H1 (cell line): Measurements from ENCODE around the gene ZNF24. TPM values are rescaled to one million over a fixed set of nuclear protein-coding genes. Genes with fewer than 3 reads are reported as not detected.

Experiments
- BACH1 ChIP-seq: IDR thresholded peaks from 2 replicates; pipeline ENCODE4 v1.6.1; 2012; ENCODE audit warnings: low read length, improper control_type of control experiment
- CHD2 ChIP-seq: IDR thresholded peaks from 2 replicates; pipeline ENCODE4 v1.6.1; 2012; ENCODE audit warnings: low read length, improper control_type of control experiment
- EZH2 ChIP-seq: fragments of 200-600 bp; sonication (generic); IDR thresholded peaks from 2 replicates; pipeline ENCODE4 v1.7.1; 2012; ENCODE audit warnings: low read depth, mild to moderate bottlenecking, moderate library complexity, low read length, inconsistent platforms; ENCODE audit not compliant: severe bottlenecking
- FOSL1 ChIP-seq: IDR thresholded peaks from 2 replicates; pipeline ENCODE4 v1.6.1; 2011; ENCODE audit warnings: mild to moderate bottlenecking, low read depth, low read length, moderate library complexity; ENCODE audit not compliant: insufficient read depth
- GABPA ChIP-seq: IDR thresholded peaks from 2 replicates; pipeline ENCODE4 v1.6.1; 2011; ENCODE audit warnings: mild to moderate bottlenecking, low read length, moderate library complexity, borderline replicate concordance; ENCODE audit not compliant: insufficient read depth
- GTF2F1 ChIP-seq: IDR thresholded peaks from 2 replicates; pipeline ENCODE4 v1.6.1; 2012; ENCODE audit warnings: low read depth, low read length, improper control_type of control experiment, borderline replicate concordance
- KDM1A ChIP-seq: fragments of 200-600, 300-600 bp; sonication (generic); IDR thresholded peaks from 2 replicates; pipeline ENCODE4 v1.7.1; 2016; ENCODE audit warnings: mild to moderate bottlenecking, low read length, borderline replicate concordance
- KDM4A ChIP-seq: IDR thresholded peaks from one replicate; pipeline ENCODE4 v1.7.1; 2012; ENCODE audit warnings: low read depth, mild to moderate bottlenecking, moderate library complexity, low read length, inconsistent platforms; ENCODE audit not compliant: severe bottlenecking
- NRF1 ChIP-seq: IDR thresholded peaks from 2 replicates; pipeline ENCODE4 v1.6.1; 2011; ENCODE audit warnings: mild to moderate bottlenecking, low read depth, low read length, improper control_type of control experiment
- PHF8 ChIP-seq: fragments of 200-600 bp; sonication (generic); conservative IDR thresholded peaks from 2 replicates; pipeline ENCODE4 v1.7.1; 2012; ENCODE audit warnings: low read depth, mild to moderate bottlenecking, inconsistent platforms, low read length, moderate library complexity
- polyA plus RNA-seq, 7 experiments: library from polyadenylated mRNA; depleted of rRNA in 3 of 7; stranded (reverse) in 5 of 7; unstranded in 2 of 7; fragments of >200 nt in 5 of 7; fragments of 200-250 nt in 2 of 7; gene quantifications; 1 replicate in 5 of 7; 2 replicates in 1 of 7; 4 replicates in 1 of 7; pipeline versions ENCODE4 v1.2.1 to v1.2.3, GENCODE V29; 2011 to 2013; ENCODE audit warnings: missing spikeins in 2 of 7, mixed read lengths in 2 of 7
- total RNA-seq: library from RNA; stranded (reverse); fragmentation: NEBNext Ultra II Directional; extraction: Animal tissue kit (Norgen Biotek cat#: 25700); gene quantifications from 2 replicates; pipeline ENCODE4 v1.2.1, GENCODE V29; 2021
- TF ChIP-seq, protein P1 (sequence below): fragments of 300-600 bp; sonication (generic); IDR thresholded peaks from 2 replicates; pipeline ENCODE4 v1.7.1; 2012; ENCODE audit warnings: low read length, moderate library complexity, mild to moderate bottlenecking, inconsistent platforms; ENCODE audit not compliant: insufficient replicate concordance

ZNF24 gene
- total and polyA plus RNA-seq, 2 of the 8 experiments (the other 6 are each of a cell fraction or from before 2014, with no cell fraction given): 12.5 to 56.9 TPM

- TF ChIP-seq, protein P1, sequence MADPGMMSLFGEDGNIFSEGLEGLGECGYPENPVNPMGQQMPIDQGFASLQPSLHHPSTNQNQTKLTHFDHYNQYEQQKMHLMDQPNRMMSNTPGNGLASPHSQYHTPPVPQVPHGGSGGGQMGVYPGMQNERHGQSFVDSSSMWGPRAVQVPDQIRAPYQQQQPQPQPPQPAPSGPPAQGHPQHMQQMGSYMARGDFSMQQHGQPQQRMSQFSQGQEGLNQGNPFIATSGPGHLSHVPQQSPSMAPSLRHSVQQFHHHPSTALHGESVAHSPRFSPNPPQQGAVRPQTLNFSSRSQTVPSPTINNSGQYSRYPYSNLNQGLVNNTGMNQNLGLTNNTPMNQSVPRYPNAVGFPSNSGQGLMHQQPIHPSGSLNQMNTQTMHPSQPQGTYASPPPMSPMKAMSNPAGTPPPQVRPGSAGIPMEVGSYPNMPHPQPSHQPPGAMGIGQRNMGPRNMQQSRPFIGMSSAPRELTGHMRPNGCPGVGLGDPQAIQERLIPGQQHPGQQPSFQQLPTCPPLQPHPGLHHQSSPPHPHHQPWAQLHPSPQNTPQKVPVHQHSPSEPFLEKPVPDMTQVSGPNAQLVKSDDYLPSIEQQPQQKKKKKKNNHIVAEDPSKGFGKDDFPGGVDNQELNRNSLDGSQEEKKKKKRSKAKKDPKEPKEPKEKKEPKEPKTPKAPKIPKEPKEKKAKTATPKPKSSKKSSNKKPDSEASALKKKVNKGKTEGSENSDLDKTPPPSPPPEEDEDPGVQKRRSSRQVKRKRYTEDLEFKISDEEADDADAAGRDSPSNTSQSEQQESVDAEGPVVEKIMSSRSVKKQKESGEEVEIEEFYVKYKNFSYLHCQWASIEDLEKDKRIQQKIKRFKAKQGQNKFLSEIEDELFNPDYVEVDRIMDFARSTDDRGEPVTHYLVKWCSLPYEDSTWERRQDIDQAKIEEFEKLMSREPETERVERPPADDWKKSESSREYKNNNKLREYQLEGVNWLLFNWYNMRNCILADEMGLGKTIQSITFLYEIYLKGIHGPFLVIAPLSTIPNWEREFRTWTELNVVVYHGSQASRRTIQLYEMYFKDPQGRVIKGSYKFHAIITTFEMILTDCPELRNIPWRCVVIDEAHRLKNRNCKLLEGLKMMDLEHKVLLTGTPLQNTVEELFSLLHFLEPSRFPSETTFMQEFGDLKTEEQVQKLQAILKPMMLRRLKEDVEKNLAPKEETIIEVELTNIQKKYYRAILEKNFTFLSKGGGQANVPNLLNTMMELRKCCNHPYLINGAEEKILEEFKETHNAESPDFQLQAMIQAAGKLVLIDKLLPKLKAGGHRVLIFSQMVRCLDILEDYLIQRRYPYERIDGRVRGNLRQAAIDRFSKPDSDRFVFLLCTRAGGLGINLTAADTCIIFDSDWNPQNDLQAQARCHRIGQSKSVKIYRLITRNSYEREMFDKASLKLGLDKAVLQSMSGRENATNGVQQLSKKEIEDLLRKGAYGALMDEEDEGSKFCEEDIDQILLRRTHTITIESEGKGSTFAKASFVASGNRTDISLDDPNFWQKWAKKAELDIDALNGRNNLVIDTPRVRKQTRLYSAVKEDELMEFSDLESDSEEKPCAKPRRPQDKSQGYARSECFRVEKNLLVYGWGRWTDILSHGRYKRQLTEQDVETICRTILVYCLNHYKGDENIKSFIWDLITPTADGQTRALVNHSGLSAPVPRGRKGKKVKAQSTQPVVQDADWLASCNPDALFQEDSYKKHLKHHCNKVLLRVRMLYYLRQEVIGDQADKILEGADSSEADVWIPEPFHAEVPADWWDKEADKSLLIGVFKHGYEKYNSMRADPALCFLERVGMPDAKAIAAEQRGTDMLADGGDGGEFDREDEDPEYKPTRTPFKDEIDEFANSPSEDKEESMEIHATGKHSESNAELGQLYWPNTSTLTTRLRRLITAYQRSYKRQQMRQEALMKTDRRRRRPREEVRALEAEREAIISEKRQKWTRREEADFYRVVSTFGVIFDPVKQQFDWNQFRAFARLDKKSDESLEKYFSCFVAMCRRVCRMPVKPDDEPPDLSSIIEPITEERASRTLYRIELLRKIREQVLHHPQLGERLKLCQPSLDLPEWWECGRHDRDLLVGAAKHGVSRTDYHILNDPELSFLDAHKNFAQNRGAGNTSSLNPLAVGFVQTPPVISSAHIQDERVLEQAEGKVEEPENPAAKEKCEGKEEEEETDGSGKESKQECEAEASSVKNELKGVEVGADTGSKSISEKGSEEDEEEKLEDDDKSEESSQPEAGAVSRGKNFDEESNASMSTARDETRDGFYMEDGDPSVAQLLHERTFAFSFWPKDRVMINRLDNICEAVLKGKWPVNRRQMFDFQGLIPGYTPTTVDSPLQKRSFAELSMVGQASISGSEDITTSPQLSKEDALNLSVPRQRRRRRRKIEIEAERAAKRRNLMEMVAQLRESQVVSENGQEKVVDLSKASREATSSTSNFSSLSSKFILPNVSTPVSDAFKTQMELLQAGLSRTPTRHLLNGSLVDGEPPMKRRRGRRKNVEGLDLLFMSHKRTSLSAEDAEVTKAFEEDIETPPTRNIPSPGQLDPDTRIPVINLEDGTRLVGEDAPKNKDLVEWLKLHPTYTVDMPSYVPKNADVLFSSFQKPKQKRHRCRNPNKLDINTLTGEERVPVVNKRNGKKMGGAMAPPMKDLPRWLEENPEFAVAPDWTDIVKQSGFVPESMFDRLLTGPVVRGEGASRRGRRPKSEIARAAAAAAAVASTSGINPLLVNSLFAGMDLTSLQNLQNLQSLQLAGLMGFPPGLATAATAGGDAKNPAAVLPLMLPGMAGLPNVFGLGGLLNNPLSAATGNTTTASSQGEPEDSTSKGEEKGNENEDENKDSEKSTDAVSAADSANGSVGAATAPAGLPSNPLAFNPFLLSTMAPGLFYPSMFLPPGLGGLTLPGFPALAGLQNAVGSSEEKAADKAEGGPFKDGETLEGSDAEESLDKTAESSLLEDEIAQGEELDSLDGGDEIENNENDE: no peak
- TF ChIP-seq PHF8 (no peak), FOSL1 (no peak), KDM4A (no peak), CHD2 (no peak), GABPA (no peak), NRF1 (no peak), EZH2 (no peak), BACH1 (no peak), KDM1A (no peak), GTF2F1 (no peak)
These were observed 53.1 kb downstream of the ZNF24 start (continued) for GRCh38 chr18:35291166-35291565.
